Cerebellar cortex (tissue), 1 donor: ENCODE data around the gene GDPD5.

Experiments
- DNase-seq: peaks from one replicate; pipeline ENCODE4 v3.0.0-alpha.2; 2015; ENCODE audit warnings: low spot score

GDPD5 gene

DNA sequence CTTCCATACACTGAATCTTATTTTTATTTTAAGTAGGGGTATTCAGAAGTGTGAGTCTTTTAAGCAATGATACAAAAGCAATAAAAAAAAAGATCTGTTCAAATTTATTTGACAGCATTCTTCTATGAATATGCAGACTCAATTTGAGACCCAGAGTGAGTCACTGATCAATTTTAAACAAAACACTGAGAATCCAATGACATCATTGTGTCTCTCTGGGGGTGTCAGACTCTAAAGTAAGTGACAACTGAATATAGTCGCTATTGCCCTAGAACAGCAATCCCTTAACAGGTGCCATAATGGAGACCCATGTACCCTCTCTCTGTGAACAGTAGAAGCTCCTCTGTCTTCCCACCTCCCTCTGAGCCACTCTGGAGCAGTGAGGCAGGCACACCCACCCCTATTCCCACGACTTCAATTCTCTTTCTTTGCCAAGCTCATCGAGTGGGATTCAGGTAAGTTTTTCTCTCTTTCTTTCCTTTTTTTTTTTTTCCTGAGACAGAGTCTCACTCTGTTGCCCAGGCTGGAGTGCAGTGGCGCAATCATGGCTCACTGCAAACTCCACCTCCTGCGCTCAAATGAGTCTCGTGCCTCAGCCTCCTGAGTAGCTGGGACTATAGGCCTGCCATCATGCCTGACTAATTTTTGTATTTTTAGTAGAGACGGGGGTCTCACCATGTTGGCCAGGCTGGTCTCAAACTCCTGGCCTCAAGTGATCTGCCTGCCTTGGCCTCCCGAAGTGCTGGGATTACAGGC lies 131.5 kb downstream of the GDPD5 start:
- no peak for DNase-seq

DNA sequence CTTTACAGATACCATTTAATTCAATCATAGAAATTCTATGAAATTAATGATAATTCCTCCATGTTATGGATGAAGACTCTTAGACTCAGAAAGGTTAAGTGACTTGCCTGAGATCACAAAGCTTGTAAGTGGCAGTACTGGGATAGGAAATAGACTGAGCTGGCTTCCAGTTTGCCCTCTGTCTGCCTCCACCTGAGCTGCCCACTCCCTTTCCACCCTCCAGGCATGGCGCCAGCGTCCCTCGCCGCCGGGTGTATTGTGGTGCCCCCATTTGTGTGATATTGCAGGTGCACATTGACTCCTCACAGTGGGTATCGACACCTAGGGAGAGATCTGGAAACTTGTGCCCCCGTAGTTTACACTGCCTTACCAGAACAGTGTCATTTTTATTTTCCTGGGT lies 135.8 kb downstream of the GDPD5 start:
- DNase-seq = no peak

DNA sequence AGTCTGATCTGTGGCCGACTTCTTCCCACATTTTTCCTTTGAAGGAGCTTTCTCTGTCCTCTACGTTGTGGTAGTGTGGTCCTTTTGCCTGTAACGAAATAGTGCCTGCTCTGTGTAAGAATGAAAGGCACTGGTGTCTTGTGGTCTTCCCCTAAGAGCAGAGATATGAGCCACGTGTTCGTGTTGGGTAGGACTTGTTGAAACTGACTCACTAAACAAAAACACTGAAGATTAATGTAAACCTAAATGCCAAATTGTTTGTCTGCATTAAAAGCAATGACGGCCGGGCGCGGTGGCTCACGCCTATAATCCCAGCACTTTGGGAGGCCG lies 136.5 kb downstream of the GDPD5 start:
- DNase-seq = no peak

DNA sequence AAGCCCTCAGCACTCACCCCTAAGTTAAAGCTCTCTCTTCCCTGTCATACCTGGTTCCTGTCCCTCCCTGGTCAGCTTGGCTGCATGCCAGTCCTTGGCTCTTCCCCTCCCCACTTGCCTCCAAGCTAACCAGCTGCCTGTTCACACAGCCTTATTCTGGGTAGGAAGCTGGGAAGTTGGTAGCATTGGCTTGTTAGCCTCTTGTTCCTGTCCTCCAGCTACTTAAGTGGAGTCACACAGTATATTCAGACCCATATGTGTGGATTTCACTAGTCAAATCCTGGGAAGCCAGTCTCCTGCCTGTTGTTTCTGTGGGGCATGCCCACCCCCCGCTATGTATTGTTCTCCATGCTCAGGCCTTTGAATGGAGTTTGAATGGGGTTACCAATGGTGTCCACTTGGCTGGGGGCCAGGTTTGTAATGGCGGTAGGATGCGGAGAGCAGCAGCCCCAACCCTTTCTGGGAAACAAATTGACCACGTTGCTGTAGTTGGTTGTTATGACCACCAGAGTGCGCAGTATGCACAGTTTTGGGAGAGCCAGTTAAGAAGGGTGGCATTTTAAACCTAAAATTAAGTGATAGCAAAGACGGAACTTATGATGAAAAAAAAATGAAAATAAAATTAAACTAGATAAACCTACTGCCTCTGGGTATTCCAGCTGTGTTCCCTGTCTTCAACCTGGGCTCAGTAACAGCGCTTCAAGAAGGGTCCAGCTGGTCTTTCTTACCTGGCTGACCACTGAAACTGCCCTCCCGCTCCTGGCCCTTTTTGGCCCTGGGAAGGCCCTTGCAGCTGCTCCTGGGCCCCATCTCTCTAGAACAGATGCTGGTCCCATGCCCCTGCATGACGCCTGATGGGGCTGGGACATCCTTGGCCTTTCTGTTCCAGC lies 137.1 kb downstream of the GDPD5 start:
- peak; percentile 89 for DNase-seq

DNA sequence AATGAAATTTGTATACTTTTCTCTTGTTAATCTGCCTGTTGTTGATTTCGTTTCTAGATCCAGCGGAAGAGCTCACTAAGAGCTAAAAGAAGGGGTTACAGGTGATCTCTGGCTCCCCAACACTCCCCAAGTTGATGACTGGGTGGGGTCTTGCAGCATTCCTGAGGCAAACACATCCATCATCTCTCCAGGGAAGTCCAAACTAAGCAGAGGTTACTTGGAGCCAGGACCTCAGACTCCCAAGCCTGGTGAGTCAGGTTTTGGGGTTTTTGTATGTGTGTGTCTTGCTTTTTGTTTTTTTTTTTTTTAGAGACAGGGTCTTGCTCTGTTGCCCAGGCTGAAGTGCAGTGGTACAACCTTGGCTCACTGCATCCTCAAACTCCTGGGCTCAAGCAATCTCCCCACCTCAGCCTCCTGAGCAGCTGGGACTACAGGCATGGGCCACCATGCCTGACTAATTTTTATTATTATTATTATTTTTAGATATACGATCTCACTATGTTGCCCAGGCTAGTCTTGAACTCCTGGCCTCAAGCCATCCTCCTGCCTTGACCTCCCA lies 137.9 kb downstream of the GDPD5 start:
- DNase-seq = no peak

DNA sequence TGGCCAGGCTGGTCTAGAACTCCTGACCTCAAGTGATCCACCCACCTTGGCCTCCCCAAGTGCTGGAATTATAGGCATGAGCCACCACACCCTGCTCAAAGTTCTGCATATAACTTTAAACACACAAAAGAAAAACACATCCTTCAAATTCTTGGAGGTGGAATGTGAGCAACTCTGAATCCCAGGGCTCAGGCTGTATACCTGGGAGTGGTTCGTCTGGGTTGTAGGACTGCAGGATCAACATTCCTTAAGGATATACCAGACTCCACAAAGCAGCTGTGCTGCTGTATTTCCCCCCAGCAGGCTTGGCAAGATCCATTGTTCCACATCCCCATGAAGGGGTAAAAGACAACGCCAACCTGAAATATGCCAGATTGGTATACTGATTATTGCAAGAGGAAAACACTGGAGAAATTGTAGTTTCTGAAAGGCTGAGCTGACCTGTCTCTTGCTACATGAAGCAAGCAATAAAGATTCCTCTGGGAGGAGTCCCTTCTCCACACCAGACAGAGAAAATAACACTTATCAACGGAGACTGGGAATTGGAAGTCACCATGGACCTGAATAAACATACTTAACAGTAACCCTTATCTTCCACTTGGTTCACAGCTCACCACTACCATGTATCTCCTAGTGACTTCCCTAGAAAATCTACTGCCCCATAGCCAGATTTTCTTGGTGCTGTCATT lies 138.7 kb downstream of the GDPD5 start:
- DNase-seq = no peak
